Left lung (tissue), 10 donors: ENCODE data around the gene PMEPA1. TPM values are rescaled to one million over a fixed set of nuclear protein-coding genes. Genes with fewer than 3 reads are reported as not detected.
A peak's percentile ranks its signal among the peaks of the same experiment; 100 is the strongest.

Experiments used
- ATAC-seq: fragments of 200-7000 bp; cut with Tn5 transposase; one replicate; pipeline ENCODE4 v1.9.1; 2020; ENCODE audit warnings: moderate library complexity
- DNase-seq, 4 donors: peaks; one replicate each; pipeline ENCODE4 v3.0.0-alpha.2; 2013 to 2020
- H3K27ac ChIP-seq, 2 donors: fragments of 200-600 bp; sonication (generic) in 1 of 2; one replicate each; pipeline versions ENCODE4 v1.5.0 to v1.8.0; 2020 to 2021
- H3K27me3 ChIP-seq, 2 donors: fragments of 200-600 bp; sonication (generic) in 1 of 2; one replicate each; pipeline versions ENCODE4 v1.5.0 to v1.8.0; 2020 to 2021
- H3K36me3 ChIP-seq, 2 donors: fragments of 200-600 bp; sonication (generic) in 1 of 2; one replicate each; pipeline versions ENCODE4 v1.5.0 to v1.8.0; 2020 to 2021
- H3K4me1 ChIP-seq, 2 donors: fragments of 200-600 bp; one replicate each; pipeline ENCODE4 v1.8.0; 2021
- H3K4me3 ChIP-seq, 2 donors: fragments of 200-600 bp; sonication (generic) in 1 of 2; one replicate each; pipeline versions ENCODE4 v1.5.0 to v1.8.0; 2020 to 2021; ENCODE audit warnings: mild to moderate bottlenecking in 1 of 2
- H3K9me3 ChIP-seq, 2 donors: fragments of 200-600 bp; sonication (generic) in 1 of 2; one replicate each; pipeline versions ENCODE4 v1.5.0 to v1.8.0; 2020 to 2021
- CTCF ChIP-seq, 2 donors: fragments of 200-600 bp; sonication (generic) in 1 of 2; IDR thresholded peaks; one replicate each; pipeline versions ENCODE4 v1.5.0 to v1.8.0; 2021; ENCODE audit warnings: antibody characterized with exemption in 2 of 2
- intact Hi-C, 2 donors: fragments of 100-400 bp; cut with DNase I; formaldehyde crosslinking; loops; one replicate each; pipeline versions ENCODE4 v1.11.2 to v1.14.2; 2022
- polyA plus RNA-seq, 6 donors: library from polyadenylated mRNA; unstranded; fragments of 120-200 nt; gene quantifications; one replicate each; pipeline ENCODE4 v1.2.1, GENCODE V29; 2013; ENCODE audit not compliant: insufficient read length in 6 of 6
- total RNA-seq, 2 donors: library from RNA; stranded (reverse); fragmentation: NEBNext Ultra II Directional; extraction: Animal tissue kit (Norgen Biotek cat#: 25700); gene quantifications; one replicate each; pipeline ENCODE4 v1.2.1, GENCODE V29; 2021
- donor health status: DM: no; HTN: yes; CAD: no.
- donor health status: DM: no; HTN: no; CAD: no.

PMEPA1 gene
- total and polyA plus RNA-seq, 8 donors = 19.4 to 109 (median 26.2) TPM

- peaks cover 0 to 40% of the 10 kb centered on the region in 2 donors for H3K4me1 ChIP-seq
- ATAC-seq (no peak), DNase-seq (peak in 2 of 4 donors; percentile 30 to 59)
- no peak overlapping the region for H3K4me3 ChIP-seq
- no peak for TF ChIP-seq CTCF (IDR thresholded peaks at IDR 0.05)
- no peak overlapping the region for H3K27ac ChIP-seq
- no peaks in the 10 kb centered on the region for H3K9me3 ChIP-seq
- H3K27me3 ChIP-seq = no peaks in the 10 kb centered on the region
- intact Hi-C loops = no loop called here
- H3K36me3 ChIP-seq = peaks cover 0 to 4% of the 10 kb centered on the region in 2 donors
Measured at GRCh38 chr20:57617079-57617795, 92.6 kb downstream of the PMEPA1 start.

- TF ChIP-seq CTCF (IDR thresholded peaks at IDR 0.05) = no peak
- intact Hi-C loops = no loop called here
- H3K27me3 ChIP-seq = no peaks in the 10 kb centered on the region
- peaks cover 0 to 4% of the 10 kb centered on the region in 2 donors for H3K36me3 ChIP-seq
- H3K9me3 ChIP-seq = no peaks in the 10 kb centered on the region
- H3K4me1 ChIP-seq = peaks cover 0 to 40% of the 10 kb centered on the region in 2 donors
- no peak overlapping the region for H3K27ac ChIP-seq
- DNase-seq (peak in 2 of 4 donors; percentile 30 to 76), ATAC-seq (no peak)
- H3K4me3 ChIP-seq = no peak overlapping the region
Measured at GRCh38 chr20:57616143-57616951, 93.5 kb downstream of the PMEPA1 start.

- Histone ChIP-seq H3K4me3 (no peak overlapping the region), H3K27ac (no peak overlapping the region), H3K36me3 (peaks cover 0 to 4% of the 10 kb centered on the region in 2 donors), H3K27me3 (peaks cover 0 to 3% of the 10 kb centered on the region in 2 donors), H3K9me3 (no peaks in the 10 kb centered on the region), H3K4me1 (peaks cover 0 to 31% of the 10 kb centered on the region in 2 donors)
- ATAC-seq (no peak), DNase-seq (no peak)
- no peak for TF ChIP-seq CTCF (IDR thresholded peaks at IDR 0.05)
- intact Hi-C loops = no loop called here
Measured at GRCh38 chr20:57615445-57615811, 94.4 kb downstream of the PMEPA1 start.

- no peaks in the 10 kb centered on the region for H3K9me3 ChIP-seq
- H3K27ac ChIP-seq = no peak overlapping the region
- ATAC-seq (no peak), DNase-seq (peak in 1 of 4 donors; percentile 51)
- H3K27me3 ChIP-seq = peaks cover 0 to 10% of the 10 kb centered on the region in 2 donors
- peaks cover 0 to 25% of the 10 kb centered on the region in 2 donors for H3K4me1 ChIP-seq
- H3K36me3 ChIP-seq = peaks cover 0 to 4% of the 10 kb centered on the region in 2 donors
- intact Hi-C loops = no loop called here
- no peak overlapping the region for H3K4me3 ChIP-seq
- no peak for TF ChIP-seq CTCF (IDR thresholded peaks at IDR 0.05)
Measured at GRCh38 chr20:57614490-57615444, 95.0 kb downstream of the PMEPA1 start.
